Smooth muscle cell (in vitro differentiated cells): Measurements from ENCODE around the gene KLHL3. TPM values are rescaled to one million over a fixed set of nuclear protein-coding genes. Genes with fewer than 3 reads are reported as not detected.

Source experiments
- DNase-seq: peaks from one replicate; lab custom pipeline; 2025; ENCODE audit not compliant: unreplicated experiment; lab: John Stamatoyannopoulos, UW
- H2AFZ ChIP-seq: fragments of 200-600 bp; sonication (generic); 2 replicates; pipeline ENCODE4 v1.6.0; 2016; ENCODE audit warnings: antibody characterized with exemption, low read depth, mild to moderate bottlenecking
- H3F3A ChIP-seq: fragments of 200-600 bp; sonication (generic); 2 replicates; pipeline ENCODE4 v1.6.0; 2017; ENCODE audit warnings: antibody characterized with exemption, low read depth
- H3K27ac ChIP-seq: fragments of 200-600 bp; sonication (generic); 2 replicates; pipeline ENCODE4 v1.5.1; 2016; ENCODE audit warnings: low read depth, mild to moderate bottlenecking
- H3K27me3 ChIP-seq: fragments of 200-600 bp; sonication (generic); 2 replicates; pipeline ENCODE4 v1.6.1; 2016; ENCODE audit warnings: low read depth, mild to moderate bottlenecking
- H3K36me3 ChIP-seq: fragments of 200-600 bp; sonication (generic); 2 replicates; pipeline ENCODE4 v1.5.1; 2016; ENCODE audit warnings: low read depth
- H3K4me1 ChIP-seq: fragments of 200-600 bp; sonication (generic); 2 replicates; pipeline ENCODE4 v1.5.1; 2016; ENCODE audit warnings: low read depth
- H3K4me2 ChIP-seq: fragments of 200-600 bp; sonication (generic); 2 replicates; pipeline ENCODE4 v1.6.0; 2016; ENCODE audit warnings: mild to moderate bottlenecking
- H3K4me3 ChIP-seq: fragments of 200-600 bp; sonication (generic); 2 replicates; pipeline ENCODE4 v1.5.1; 2016; ENCODE audit warnings: mild to moderate bottlenecking
- H3K79me2 ChIP-seq: fragments of 200-600 bp; sonication (generic); 2 replicates; pipeline ENCODE4 v1.6.0; 2016; ENCODE audit warnings: low read depth, mild to moderate bottlenecking
- H3K9ac ChIP-seq: fragments of 200-600 bp; sonication (generic); 2 replicates; pipeline ENCODE4 v1.6.0; 2016; ENCODE audit warnings: low read depth
- H3K9me3 ChIP-seq: fragments of 200-600 bp; sonication (generic); replicated peaks from 2 replicates; pipeline ENCODE4 v1.5.1; 2016; ENCODE audit warnings: low read depth
- H4K20me1 ChIP-seq: fragments of 200-600 bp; sonication (generic); 2 replicates; pipeline ENCODE4 v1.6.0; 2016; ENCODE audit warnings: low read depth
- WGBS: methylation state at CpG from one replicate; pipeline ENCODE4 v1.1.7; 2016; ENCODE audit warnings: low lambda C conversion rate; 5-methylcytosine and 5-hydroxymethylcytosine counted together
- polyA plus RNA-seq: library from polyadenylated mRNA; unstranded; fragments of >200 nt; fragmentation: Nextera tagmentation; extraction: Ambion mirVana; gene quantifications from 2 replicates; pipeline ENCODE4 v1.2.1, GENCODE V29; 2016
- total RNA-seq: library from RNA; depleted of rRNA; stranded (reverse); fragments of >200 nt; gene quantifications from 2 replicates; pipeline ENCODE4 v1.2.3, GENCODE V29; 2014
- TF ChIP-seq, protein P1 (sequence below): fragments of 200-600 bp; sonication (generic); IDR thresholded peaks from 2 replicates; pipeline ENCODE4 v1.5.1; 2017; ENCODE audit warnings: borderline replicate concordance, mild to moderate bottlenecking, antibody characterized with exemption; ENCODE audit not compliant: insufficient read depth, poor library complexity, severe bottlenecking

KLHL3 gene
- total and polyA plus RNA-seq, 2 experiments from 2014 or later: 3.6 to 9.1 TPM

DNA sequence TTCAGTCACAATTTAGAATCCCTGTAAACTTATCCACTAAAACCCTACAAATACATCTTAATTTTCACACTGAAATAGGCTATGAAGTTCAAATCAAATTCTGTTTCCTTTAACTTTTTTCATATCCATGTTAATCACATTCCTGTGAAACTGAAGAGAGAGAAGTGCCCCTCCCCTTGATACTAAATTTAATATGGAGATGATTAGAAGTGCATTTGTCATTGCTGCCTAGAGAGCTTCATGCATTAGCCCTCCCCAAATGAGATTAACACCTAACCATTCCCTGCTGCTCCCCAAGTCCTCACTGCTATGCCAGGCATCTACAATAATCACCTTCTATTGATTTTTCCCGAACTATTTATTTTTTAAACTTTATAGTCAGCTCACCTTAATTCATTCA, 151.6 kb downstream of the KLHL3 start:
- Histone ChIP-seq H3K4me3 (no peak overlapping the region), H4K20me1 (no peaks in the 10 kb centered on the region), H3K4me1 (no peaks in the 10 kb centered on the region), H3K9ac (no peak overlapping the region), H2AFZ (no peak overlapping the region), H3F3A (no peaks in the 10 kb centered on the region), H3K27ac (no peak overlapping the region), H3K27me3 (peaks cover 15% of the 10 kb centered on the region), H3K4me2 (no peak overlapping the region), H3K79me2 (no peaks in the 10 kb centered on the region), H3K9me3 (no peaks in the 10 kb centered on the region), H3K36me3 (no peaks in the 10 kb centered on the region)
- 83% methylated on average over 1 of the region's 1 CpG for WGBS
- DNase-seq: no peak
- TF ChIP-seq, protein P1, sequence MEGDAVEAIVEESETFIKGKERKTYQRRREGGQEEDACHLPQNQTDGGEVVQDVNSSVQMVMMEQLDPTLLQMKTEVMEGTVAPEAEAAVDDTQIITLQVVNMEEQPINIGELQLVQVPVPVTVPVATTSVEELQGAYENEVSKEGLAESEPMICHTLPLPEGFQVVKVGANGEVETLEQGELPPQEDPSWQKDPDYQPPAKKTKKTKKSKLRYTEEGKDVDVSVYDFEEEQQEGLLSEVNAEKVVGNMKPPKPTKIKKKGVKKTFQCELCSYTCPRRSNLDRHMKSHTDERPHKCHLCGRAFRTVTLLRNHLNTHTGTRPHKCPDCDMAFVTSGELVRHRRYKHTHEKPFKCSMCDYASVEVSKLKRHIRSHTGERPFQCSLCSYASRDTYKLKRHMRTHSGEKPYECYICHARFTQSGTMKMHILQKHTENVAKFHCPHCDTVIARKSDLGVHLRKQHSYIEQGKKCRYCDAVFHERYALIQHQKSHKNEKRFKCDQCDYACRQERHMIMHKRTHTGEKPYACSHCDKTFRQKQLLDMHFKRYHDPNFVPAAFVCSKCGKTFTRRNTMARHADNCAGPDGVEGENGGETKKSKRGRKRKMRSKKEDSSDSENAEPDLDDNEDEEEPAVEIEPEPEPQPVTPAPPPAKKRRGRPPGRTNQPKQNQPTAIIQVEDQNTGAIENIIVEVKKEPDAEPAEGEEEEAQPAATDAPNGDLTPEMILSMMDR: no peak

DNA sequence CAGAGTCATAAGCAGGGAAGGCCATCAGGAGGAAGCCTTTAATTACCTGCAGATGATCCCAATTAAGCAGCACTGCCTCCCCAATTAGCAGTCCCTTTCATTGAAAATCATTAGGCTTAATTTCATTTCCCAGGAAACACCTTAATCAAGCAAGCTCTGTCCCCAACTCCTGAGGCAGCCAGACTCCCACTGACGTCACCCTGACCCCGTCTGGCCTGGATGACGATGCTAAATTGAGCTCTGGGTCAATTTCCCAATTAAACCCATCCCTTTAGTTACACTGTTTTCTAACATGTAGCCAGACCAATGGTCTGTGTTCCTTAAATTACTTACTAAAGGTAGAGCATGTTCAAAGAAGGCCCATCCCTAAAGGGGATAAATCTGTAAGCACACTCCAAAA, 152.8 kb downstream of the KLHL3 start:
- no peaks in the 10 kb centered on the region for H3K36me3 ChIP-seq
- no peak for DNase-seq
- H3K27me3 ChIP-seq: peaks cover 12% of the 10 kb centered on the region
- no peaks in the 10 kb centered on the region for H4K20me1 ChIP-seq
- H3F3A ChIP-seq: no peaks in the 10 kb centered on the region
- H3K27ac ChIP-seq: no peak overlapping the region
- H3K4me2 ChIP-seq: no peak overlapping the region
- no peaks in the 10 kb centered on the region for H3K4me1 ChIP-seq
- H3K9ac ChIP-seq: no peak overlapping the region
- H2AFZ ChIP-seq: no peak overlapping the region
- no peak overlapping the region for H3K4me3 ChIP-seq
- 80% methylated on average over 3 of the region's 3 CpGs for whole genome bisulfite sequencing
- TF ChIP-seq, protein P1: no peak
- H3K79me2 ChIP-seq: no peaks in the 10 kb centered on the region
- H3K9me3 ChIP-seq: no peaks in the 10 kb centered on the region

DNA sequence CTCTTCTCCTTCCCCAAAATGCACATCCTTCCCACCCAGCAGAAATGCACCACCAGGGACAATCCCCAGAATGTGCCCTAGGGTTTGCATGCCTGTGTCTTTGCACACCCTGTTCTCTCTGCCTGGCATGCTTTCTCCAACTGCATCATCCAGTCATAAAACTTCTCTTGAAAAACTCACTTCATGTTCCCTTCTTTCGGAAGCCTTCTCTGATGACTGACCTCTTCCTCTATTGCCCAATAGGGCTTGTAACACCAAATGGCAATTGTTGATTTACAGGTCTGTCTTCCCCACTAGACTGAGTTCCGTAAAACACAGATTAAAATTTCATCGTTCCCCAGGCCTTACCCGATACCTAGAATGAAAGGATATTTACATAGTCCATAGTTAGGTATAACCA, 153.7 kb downstream of the KLHL3 start:
- Histone ChIP-seq H2AFZ (no peak overlapping the region), H3K4me3 (no peak overlapping the region), H3K9ac (no peak overlapping the region), H3F3A (no peaks in the 10 kb centered on the region), H3K36me3 (no peaks in the 10 kb centered on the region), H4K20me1 (no peaks in the 10 kb centered on the region), H3K4me2 (no peak overlapping the region), H3K27ac (no peak overlapping the region), H3K9me3 (no peaks in the 10 kb centered on the region), H3K4me1 (no peaks in the 10 kb centered on the region), H3K79me2 (no peaks in the 10 kb centered on the region), H3K27me3 (peaks cover 11% of the 10 kb centered on the region)
- 94% methylated on average over 4 of the region's 4 CpGs for WGBS
- TF ChIP-seq, protein P1: no peak
- DNase-seq: no peak

GRCh38 chr5:137581776-137582175, 154.1 kb downstream of the KLHL3 start:
- Histone ChIP-seq H3K4me1 (no peaks in the 10 kb centered on the region), H3K9me3 (no peaks in the 10 kb centered on the region), H3K9ac (no peak overlapping the region), H3K4me2 (no peak overlapping the region), H3K79me2 (no peaks in the 10 kb centered on the region), H3K4me3 (no peak overlapping the region), H3K27ac (no peak overlapping the region), H3K36me3 (no peaks in the 10 kb centered on the region), H2AFZ (no peak overlapping the region), H3K27me3 (peaks cover 11% of the 10 kb centered on the region), H4K20me1 (no peaks in the 10 kb centered on the region), H3F3A (no peaks in the 10 kb centered on the region)
- TF ChIP-seq, protein P1: no peak
- no peak for DNase-seq
- 75% methylated on average over 6 of the region's 6 CpGs for WGBS
